ENCODE measurements around the gene IL10.

Gene IL10

GRCh38 chr1:206739411-206740076 is 32.8 kb downstream of the IL10 start:
- Histone ChIP-seq H3K36me3 (replicated peaks) (peaks cover 4% of the 10 kb centered on the region), H3K27me3 (replicated peaks) (no peaks in the 10 kb centered on the region), H3K4me3 (ENCODE audit: low read depth, low read length) (no peak overlapping the region), H3K27ac (no peak overlapping the region)
- in situ Hi-C loops (cut with HindIII; ENCODE audit: low pct_ligation_motif_present, low sequenced_read_pairs), result no loop called here
- no peak for DNase-seq
- TF ChIP-seq CTCF (IDR thresholded peaks at IDR 0.05; ENCODE audit: low read depth, low read length, missing control alignments), result no peak

GRCh38 chr1:206738370-206739366 is 33.6 kb downstream of the IL10 start:
- no peak for DNase-seq
- TF ChIP-seq CTCF (IDR thresholded peaks at IDR 0.05; ENCODE audit: low read depth, low read length, missing control alignments), result peak; percentile 64
- no peak overlapping the region for H3K27ac ChIP-seq

GRCh38 chr1:206737729-206738201 is 34.5 kb downstream of the IL10 start:
- in situ Hi-C loops (cut with HindIII; ENCODE audit: low pct_ligation_motif_present, low sequenced_read_pairs), result no loop called here
- no peaks in the 10 kb centered on the region for H3K27me3 ChIP-seq (replicated peaks)
- H3K36me3 ChIP-seq (replicated peaks), result peaks cover 14% of the 10 kb centered on the region
- H3K4me3 ChIP-seq (ENCODE audit: low read depth, low read length), result no peak overlapping the region
- TF ChIP-seq CTCF (IDR thresholded peaks at IDR 0.05; ENCODE audit: low read depth, low read length, missing control alignments), result no peak
- H3K27ac ChIP-seq, result no peak overlapping the region
- DNase-seq, result no peak

More at GRCh38 chr1:206738370-206739366, 33.6 kb downstream of the IL10 start:
- no peak overlapping the region for H3K4me3 ChIP-seq (ENCODE audit: low read depth, low read length)
- H3K36me3 ChIP-seq (replicated peaks), result peaks cover 8% of the 10 kb centered on the region
- H3K27me3 ChIP-seq (replicated peaks), result no peaks in the 10 kb centered on the region
- in situ Hi-C loops (cut with HindIII; ENCODE audit: low pct_ligation_motif_present, low sequenced_read_pairs), result no loop called here

- DNase-seq, result no peak
Measured at GRCh38 chr1:206736878-206737728, 35.2 kb downstream of the IL10 start.

More at GRCh38 chr1:206736878-206737728, 35.2 kb downstream of the IL10 start:
- Histone ChIP-seq H3K27me3 (replicated peaks) (no peaks in the 10 kb centered on the region), H3K36me3 (replicated peaks) (peaks cover 20% of the 10 kb centered on the region), H3K4me3 (ENCODE audit: low read depth, low read length) (no peak overlapping the region), H3K27ac (no peak overlapping the region)
- TF ChIP-seq CTCF (IDR thresholded peaks at IDR 0.05; ENCODE audit: low read depth, low read length, missing control alignments), result no peak
- in situ Hi-C loops (cut with HindIII; ENCODE audit: low pct_ligation_motif_present, low sequenced_read_pairs), result no loop called here
